Astrocyte of the spinal cord (primary cell): ENCODE data around the gene IST1.

Source experiments
- DNase-seq: peaks from one replicate; pipeline ENCODE4 v3.0.0; 2011; ENCODE audit warnings: low read depth, low spot score
- H3K4me3 ChIP-seq: 2 replicates; pipeline ENCODE4 v1.5.1; 2011; ENCODE audit warnings: low read depth, mild to moderate bottlenecking, low read length, moderate library complexity
- CTCF ChIP-seq: IDR thresholded peaks from 2 replicates; pipeline ENCODE4 v1.5.1; 2012; ENCODE audit warnings: low read depth, mild to moderate bottlenecking, low read length, inconsistent platforms
- in situ Hi-C: cut with HindIII; loops from 2 replicates; pipeline ENCODE4 v1.10.0; 2017; ENCODE audit warnings: low sequenced_read_pairs

Gene IST1

GRCh38 chr16:71924710-71925109 lies 29.4 kb downstream of the IST1 start:
- TF ChIP-seq CTCF, result no peak
- in situ Hi-C loops, result no loop called here
- H3K4me3 ChIP-seq, result no peak overlapping the region

GRCh38 chr16:71927383-71927782 lies 32.1 kb downstream of the IST1 start:
- H3K4me3 ChIP-seq, result no peak overlapping the region
- peak; percentile 86 for DNase-seq
- no peak for TF ChIP-seq CTCF
- in situ Hi-C loops, result no loop called here

More at GRCh38 chr16:71924710-71925109, 29.4 kb downstream of the IST1 start:
- no peak for DNase-seq

GRCh38 chr16:71927787-71928186 lies 32.5 kb downstream of the IST1 start:
- TF ChIP-seq CTCF, result no peak
- no peak for DNase-seq
- H3K4me3 ChIP-seq, result no peak overlapping the region
- in situ Hi-C loops, result no loop called here

- DNase-seq, result peak; percentile 84
- in situ Hi-C loops, result no loop called here
- no peak overlapping the region for H3K4me3 ChIP-seq
- no peak for TF ChIP-seq CTCF
Measured at GRCh38 chr16:71929048-71929447, 33.7 kb downstream of the IST1 start.

GRCh38 chr16:71930013-71930563 lies 34.8 kb downstream of the IST1 start:
- H3K4me3 ChIP-seq, result no peak overlapping the region
- no peak for TF ChIP-seq CTCF
- DNase-seq, result no peak
- in situ Hi-C loops, result no loop called here

- no peak overlapping the region for H3K4me3 ChIP-seq
- in situ Hi-C loops, result no loop called here
- DNase-seq, result no peak
- TF ChIP-seq CTCF, result no peak
Measured at GRCh38 chr16:71931001-71931400, 35.7 kb downstream of the IST1 start.

- no peak for DNase-seq
- H3K4me3 ChIP-seq, result no peak overlapping the region
- no peak for TF ChIP-seq CTCF
- in situ Hi-C loops, result no loop called here
Measured at GRCh38 chr16:71931599-71931998, 36.3 kb downstream of the IST1 start.
